ENCODE results near the gene APBA2. TPM values are rescaled to one million over a fixed set of nuclear protein-coding genes. Genes with fewer than 3 reads are reported as not detected.

The APBA2 gene
- total RNA-seq, 1 donor from 2014 or later, result 33.1 TPM

DNA sequence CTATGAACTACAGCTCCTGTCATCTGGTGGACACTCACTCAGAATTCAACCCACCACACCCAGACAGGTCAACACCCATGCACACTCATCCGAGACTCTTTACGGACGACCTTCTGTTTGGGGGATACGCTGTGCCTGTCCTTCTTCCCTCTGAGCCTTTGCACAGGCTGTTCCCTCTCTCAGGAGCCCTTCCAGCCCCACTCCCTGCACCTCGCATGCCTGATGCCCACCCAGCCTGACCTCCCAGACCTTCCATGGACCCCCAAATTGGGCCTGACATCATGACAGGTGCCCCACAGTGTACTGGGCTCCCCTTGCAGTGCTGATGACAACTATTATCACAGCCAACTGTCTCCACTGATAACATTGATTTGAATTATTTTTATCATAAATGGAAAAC lies 248.0 kb downstream of the APBA2 start:
- Mint-ChIP-seq H3K4me3 (no peak overlapping the region), H3K9me3 (no peaks in the 10 kb centered on the region), H3K4me1 (peaks cover 13% of the 10 kb centered on the region), H3K36me3 (no peaks in the 10 kb centered on the region), H3K27me3 (ENCODE audit: low read depth) (peaks cover 4% of the 10 kb centered on the region), H3K27ac (no peak overlapping the region)
- TF ChIP-seq, protein P1, sequence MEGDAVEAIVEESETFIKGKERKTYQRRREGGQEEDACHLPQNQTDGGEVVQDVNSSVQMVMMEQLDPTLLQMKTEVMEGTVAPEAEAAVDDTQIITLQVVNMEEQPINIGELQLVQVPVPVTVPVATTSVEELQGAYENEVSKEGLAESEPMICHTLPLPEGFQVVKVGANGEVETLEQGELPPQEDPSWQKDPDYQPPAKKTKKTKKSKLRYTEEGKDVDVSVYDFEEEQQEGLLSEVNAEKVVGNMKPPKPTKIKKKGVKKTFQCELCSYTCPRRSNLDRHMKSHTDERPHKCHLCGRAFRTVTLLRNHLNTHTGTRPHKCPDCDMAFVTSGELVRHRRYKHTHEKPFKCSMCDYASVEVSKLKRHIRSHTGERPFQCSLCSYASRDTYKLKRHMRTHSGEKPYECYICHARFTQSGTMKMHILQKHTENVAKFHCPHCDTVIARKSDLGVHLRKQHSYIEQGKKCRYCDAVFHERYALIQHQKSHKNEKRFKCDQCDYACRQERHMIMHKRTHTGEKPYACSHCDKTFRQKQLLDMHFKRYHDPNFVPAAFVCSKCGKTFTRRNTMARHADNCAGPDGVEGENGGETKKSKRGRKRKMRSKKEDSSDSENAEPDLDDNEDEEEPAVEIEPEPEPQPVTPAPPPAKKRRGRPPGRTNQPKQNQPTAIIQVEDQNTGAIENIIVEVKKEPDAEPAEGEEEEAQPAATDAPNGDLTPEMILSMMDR (IDR thresholded peaks at IDR 0.05; ENCODE audit: unreplicated experiment), result no peak
- DNase-seq (ENCODE audit: low spot score in 2 of 2, unreplicated experiment in 2 of 2), result no peak

- no peaks in the 10 kb centered on the region for H3K36me3 Mint-ChIP-seq
- TF ChIP-seq, protein P1 (IDR thresholded peaks at IDR 0.05; ENCODE audit: unreplicated experiment), result no peak
- H3K4me3 Mint-ChIP-seq, result no peak overlapping the region
- peaks cover 13% of the 10 kb centered on the region for H3K4me1 Mint-ChIP-seq
- H3K9me3 Mint-ChIP-seq, result no peaks in the 10 kb centered on the region
- H3K27me3 Mint-ChIP-seq (ENCODE audit: low read depth), result peaks cover 6% of the 10 kb centered on the region
- no peak for DNase-seq (ENCODE audit: low spot score in 2 of 2, unreplicated experiment in 2 of 2)
- no peak overlapping the region for H3K27ac Mint-ChIP-seq
These were observed 248.5 kb downstream of the APBA2 start for GRCh38 chr15:29134239-29134638.

DNA sequence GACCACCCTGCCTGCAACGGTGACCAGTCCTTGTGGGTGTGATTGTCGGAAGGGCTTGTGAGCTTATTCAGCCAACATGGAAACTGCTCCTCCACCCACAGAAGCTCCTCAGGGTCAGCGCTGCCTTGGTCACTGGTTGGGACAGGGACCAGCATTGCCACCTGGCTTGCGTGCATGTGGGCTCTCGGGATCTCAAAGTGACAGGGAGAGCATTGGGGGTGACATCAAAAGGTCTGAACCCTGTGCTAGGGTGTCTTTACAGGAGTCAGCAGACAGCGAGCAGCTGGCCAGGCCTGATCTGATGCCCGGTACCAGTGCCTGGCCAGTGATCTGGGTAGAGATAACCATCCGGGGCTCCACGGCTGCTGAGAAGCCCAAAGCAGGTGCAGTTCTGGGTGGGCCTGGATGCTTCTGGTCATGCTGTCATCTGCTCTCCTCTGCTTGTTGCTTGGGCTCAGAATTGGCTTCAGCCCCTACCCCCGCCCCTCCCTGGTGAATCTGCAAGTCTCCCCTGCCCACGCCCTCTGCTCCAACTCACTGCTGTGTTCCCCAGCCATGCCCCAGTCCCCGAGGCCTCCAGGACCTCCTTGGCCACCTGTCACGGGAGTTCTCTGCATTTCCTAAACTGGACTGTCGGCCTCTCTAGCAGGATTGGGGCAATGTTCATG lies 249.0 kb downstream of the APBA2 start:
- H3K27me3 Mint-ChIP-seq (ENCODE audit: low read depth), result peaks cover 9% of the 10 kb centered on the region

DNA sequence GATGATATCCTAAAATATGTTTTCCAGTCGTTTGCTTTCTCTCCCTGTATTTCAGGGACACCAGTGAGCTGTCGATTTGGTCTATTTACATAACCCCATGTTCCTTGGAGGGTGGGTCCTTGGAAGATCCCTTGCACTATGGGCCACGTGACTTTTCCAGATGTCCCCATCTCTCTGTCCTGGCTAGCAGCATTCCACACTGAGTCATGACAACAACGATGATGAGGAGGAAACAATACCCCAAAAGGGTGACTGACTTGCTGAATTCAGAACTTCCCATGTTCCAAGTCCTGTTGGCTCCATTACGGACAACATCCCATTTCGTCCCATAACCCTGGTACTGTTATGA lies 249.5 kb downstream of the APBA2 start:
- no peak overlapping the region for H3K27ac Mint-ChIP-seq
- H3K4me1 Mint-ChIP-seq, result peaks cover 15% of the 10 kb centered on the region
- no peaks in the 10 kb centered on the region for H3K9me3 Mint-ChIP-seq
- no peaks in the 10 kb centered on the region for H3K36me3 Mint-ChIP-seq
- H3K4me3 Mint-ChIP-seq, result no peak overlapping the region
- no peak for DNase-seq (ENCODE audit: low spot score in 2 of 2, unreplicated experiment in 2 of 2)
- TF ChIP-seq, protein P1 (IDR thresholded peaks at IDR 0.05; ENCODE audit: unreplicated experiment), result no peak
- peaks cover 13% of the 10 kb centered on the region for H3K27me3 Mint-ChIP-seq (ENCODE audit: low read depth)

More for the DNA sequence above, 249.0 kb downstream of the APBA2 start:
- Mint-ChIP-seq H3K9me3 (no peaks in the 10 kb centered on the region), H3K4me3 (no peak overlapping the region), H3K27ac (no peak overlapping the region), H3K4me1 (peaks cover 14% of the 10 kb centered on the region), H3K36me3 (no peaks in the 10 kb centered on the region)
- TF ChIP-seq, protein P1 (IDR thresholded peaks at IDR 0.05; ENCODE audit: unreplicated experiment), result no peak
- DNase-seq (ENCODE audit: low spot score in 2 of 2, unreplicated experiment in 2 of 2), result no peak

- H3K4me1 Mint-ChIP-seq, result peaks cover 12% of the 10 kb centered on the region
- H3K9me3 Mint-ChIP-seq, result no peaks in the 10 kb centered on the region
- H3K4me3 Mint-ChIP-seq, result no peak overlapping the region
- H3K27ac Mint-ChIP-seq, result no peak overlapping the region
- H3K36me3 Mint-ChIP-seq, result no peaks in the 10 kb centered on the region
- peaks cover 18% of the 10 kb centered on the region for H3K27me3 Mint-ChIP-seq (ENCODE audit: low read depth)
- no peak for DNase-seq (ENCODE audit: low spot score in 2 of 2, unreplicated experiment in 2 of 2)
- TF ChIP-seq, protein P1 (IDR thresholded peaks at IDR 0.05; ENCODE audit: unreplicated experiment), result no peak
These were observed 250.2 kb downstream of the APBA2 start for GRCh38 chr15:29135702-29136646.
